Measurements from ENCODE around the gene DAPK1.
"Not testable (repeated sequence)": the region's sequence is repeated elsewhere in the genome, so short reads cannot be mapped to it uniquely, and the experiment has no call there.

The DAPK1 gene

GRCh38 chr9:87718852-87719612, 221.4 kb downstream of the DAPK1 start:
- DNase-seq = no peak

- no peak for DNase-seq
Measured at GRCh38 chr9:87720173-87720572, 222.5 kb downstream of the DAPK1 start.

DNA sequence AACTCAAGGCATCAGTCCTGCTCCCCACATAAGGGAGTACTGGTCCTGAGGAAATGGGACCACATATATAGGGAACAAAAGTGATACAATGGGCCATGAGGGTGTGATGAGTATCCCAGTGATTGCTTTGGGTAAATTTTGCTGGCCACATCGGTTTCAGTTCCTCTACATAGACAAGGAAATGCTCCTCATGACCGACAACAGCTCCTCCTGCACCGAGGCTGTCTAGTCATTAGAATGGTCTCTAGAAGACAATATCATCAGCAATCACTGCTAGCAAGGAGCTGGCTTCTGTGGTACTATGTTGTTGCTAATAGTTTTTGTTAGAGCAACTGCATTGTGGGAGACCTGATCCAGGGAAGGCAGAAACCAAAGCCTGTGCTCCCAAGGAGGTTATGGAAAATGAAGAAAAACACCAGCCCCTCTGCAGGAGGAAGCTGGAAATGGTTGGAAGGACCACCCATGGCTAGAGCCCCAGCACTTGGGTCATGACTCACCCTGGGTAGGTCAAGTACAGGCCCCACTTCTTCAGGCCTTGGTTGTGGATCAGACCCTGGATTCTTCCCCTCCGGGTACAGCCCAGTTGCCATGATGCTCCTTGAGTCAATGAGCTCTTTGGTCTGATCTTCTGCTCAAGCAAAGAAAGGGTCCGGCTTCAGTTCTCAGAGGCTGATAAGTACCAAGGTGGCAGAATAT, 224.9 kb downstream of the DAPK1 start:
- DNase-seq = no peak

GRCh38 chr9:87725356-87725899, 227.8 kb downstream of the DAPK1 start:
- no peak for DNase-seq

- DNase-seq = peak; percentile 53
Measured at GRCh38 chr9:87725900-87726709, 228.4 kb downstream of the DAPK1 start, which contains the start of gene CTSL. Gene CTSL (plus strand): TSS chr9:87726119. CDS start chr9:87727604, 1,485 bp downstream.

- DNase-seq = no peak
Measured at GRCh38 chr9:87729246-87729645, 231.6 kb downstream of the DAPK1 start.

DNA sequence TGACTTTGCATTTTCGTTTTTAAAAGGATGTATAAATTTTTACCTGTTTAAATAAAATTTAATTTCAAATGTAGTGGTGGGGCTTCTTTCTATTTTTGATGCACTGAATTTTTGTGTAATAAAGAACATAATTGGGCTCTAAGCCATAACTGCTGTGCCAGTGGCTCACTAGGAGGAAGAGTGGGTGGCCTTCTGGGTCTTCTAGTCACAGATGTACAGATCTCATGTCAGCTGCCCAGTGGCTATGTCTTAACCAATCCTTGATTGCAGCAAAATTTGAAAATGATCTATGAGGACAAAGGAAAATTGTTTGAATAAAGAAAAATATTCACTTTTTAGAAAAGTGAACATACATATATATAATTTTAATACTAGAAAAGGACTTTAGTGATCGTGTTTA, 233.7 kb downstream of the DAPK1 start:
- DNase-seq = no peak

GRCh38 chr9:87732344-87732743, 234.7 kb downstream of the DAPK1 start:
- DNase-seq = no peak

DNA sequence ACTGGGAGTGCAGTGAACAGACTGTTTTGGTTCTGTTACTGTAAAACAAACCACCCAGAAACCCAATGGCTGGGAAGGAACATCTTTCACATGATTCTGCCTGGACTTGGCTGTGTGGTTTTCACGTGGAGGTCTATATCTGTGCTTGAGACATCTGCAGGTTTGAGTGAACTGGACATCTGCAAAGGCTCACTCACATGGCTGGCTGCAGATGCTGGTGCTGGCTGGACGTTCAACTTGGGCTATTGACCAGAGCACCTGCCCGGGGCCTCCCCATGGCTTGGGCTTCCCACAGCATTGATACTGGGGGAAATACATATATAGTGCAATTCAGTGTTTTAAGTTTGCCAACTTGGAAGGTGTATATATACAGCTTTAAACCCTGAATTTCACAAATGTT, 235.1 kb downstream of the DAPK1 start:
- no peak for DNase-seq

DNA sequence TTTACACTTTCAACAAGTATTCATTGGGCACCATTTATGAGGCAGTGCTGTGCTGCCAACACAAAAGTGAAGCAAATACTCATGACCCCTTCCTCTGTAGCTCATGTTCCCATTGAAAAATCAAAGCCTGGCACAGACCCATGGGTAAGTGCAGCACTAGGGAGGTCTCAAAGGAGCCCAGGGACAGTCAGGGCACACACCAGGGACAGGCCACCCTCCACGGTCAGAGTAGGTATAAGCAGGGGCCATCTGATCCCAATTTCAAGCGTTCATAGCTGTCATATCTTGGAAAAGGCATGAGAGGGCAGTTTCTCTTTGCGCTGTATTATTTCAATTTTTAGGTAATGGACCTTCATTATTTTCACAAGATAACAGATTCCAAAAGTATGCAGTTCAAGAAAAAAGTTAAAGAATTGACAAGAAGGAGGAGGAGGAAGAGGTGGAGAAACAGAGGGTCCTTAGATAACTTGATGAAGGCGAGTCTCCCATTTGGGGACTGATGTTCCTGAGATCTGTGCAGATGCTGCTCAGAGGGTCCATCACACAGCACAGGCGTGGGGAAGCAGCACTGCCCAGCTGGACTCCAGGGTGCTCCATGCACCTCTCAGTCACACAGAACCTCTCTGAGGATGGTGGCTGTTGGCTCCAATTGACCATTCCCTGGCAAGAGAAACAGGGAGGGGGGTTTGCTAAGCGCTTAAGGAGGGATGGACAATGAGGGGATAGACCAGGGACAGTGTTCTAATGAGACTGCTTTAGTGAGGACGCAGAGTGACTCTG, 235.8 kb downstream of the DAPK1 start:
- no peak for DNase-seq

GRCh38 chr9:87734106-87734505, 236.4 kb downstream of the DAPK1 start:
- DNase-seq = no peak

GRCh38 chr9:87739546-87739945, 241.9 kb downstream of the DAPK1 start:
- DNase-seq = no peak

DNA sequence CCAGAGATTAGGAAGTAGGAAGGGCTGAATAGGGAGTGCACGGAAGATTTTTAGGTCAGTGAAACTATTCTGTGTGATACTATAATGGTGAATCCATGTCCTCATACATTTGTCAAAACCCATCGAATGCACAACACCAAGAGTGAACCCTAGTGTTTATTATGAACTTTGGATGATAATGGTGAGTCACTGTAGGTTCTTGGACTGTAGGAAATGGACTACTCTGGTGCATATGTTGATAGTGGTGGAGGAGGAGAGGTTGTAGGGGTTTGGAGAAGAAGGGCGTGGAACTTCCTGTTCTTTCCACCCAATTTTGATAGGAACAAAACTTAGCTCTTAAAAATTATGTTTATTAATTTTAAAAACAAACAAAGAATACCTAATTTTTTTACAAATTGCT, 242.5 kb downstream of the DAPK1 start:
- no peak for DNase-seq

GRCh38 chr9:87741326-87741725, 243.7 kb downstream of the DAPK1 start:
- no peak for DNase-seq

DNA sequence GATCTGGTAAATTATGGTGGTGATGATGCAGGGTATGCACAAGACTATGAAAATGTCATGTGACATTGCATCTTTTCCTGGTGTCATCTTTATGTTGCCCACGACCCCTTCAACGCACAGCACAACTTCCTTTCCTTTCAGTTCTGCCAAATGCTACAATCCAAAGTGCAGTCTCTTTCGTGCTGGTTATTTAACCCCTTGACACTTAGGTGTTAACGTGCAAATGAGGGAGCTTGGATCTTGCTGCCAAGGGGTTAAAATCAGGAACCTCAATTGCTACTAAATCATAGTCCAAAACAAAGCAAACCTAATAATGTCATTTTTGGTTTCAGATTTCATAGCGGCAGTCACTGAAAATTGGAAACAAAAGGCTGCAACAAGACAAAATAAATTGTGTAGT, 244.2 kb downstream of the DAPK1 start:
- DNase-seq = no peak

- DNase-seq = no peak
Measured at GRCh38 chr9:87742813-87743428, 245.3 kb downstream of the DAPK1 start.

DNA sequence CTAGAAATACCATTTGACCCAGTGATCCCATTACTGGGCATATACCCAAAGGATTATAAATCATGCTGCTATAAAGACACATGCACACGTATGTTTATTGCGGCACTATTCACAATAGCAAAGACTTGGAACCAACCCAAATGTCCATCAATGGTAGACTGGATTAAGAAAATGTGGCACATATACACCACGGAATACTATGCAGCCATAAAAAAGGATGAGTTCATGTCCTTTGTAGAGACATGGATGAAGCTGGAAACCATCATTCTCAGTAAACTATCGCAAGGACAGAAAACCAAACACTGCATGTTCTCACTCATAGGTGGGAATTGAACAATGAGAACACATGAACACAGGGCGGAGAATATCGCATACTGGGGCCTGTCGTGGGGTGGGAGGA, 246.6 kb downstream of the DAPK1 start:
- DNase-seq = not testable (repeated sequence)

GRCh38 chr9:87746186-87746585, 248.5 kb downstream of the DAPK1 start:
- no peak for DNase-seq

DNA sequence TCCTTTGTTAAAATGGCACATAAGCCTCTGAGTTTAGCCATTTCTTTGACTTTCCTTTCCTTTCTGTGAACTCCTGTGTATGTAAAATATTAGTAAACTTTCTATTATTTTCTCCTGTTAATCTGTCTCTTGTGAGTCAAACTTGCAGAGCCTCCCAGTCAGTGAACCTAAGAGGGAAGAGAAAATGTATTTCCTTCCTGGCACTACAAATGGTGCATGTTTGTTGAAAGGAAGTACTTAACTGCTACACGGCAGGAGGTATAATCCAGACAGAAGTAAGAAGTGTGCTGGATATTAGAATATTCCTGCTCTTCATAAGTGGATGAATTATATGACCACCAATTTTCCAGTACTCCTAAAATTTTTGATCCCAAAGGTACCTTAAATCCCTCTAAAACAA, 251.2 kb downstream of the DAPK1 start:
- DNase-seq = no peak

- no peak for DNase-seq
Measured at GRCh38 chr9:87749335-87750035, 251.8 kb downstream of the DAPK1 start.

GRCh38 chr9:87750726-87751125, 253.1 kb downstream of the DAPK1 start:
- DNase-seq = no peak

Data from activated CD4-positive, alpha-beta T cell treated with anti-CD3 and anti-CD28 coated beads, Interleukin-2, amount 50 U/mL, for 1 hour (primary cell).